Prostate gland (tissue), 2 donors: ENCODE measurements around the gene SUGCT. TPM values are rescaled to one million over a fixed set of nuclear protein-coding genes. Genes with fewer than 3 reads are reported as not detected.

ENCODE experiments used
- DNase-seq: peaks from one replicate; pipeline ENCODE4 v3.0.0-alpha.2; 2019; ENCODE audit warnings: low spot score
- H3K27ac ChIP-seq, 2 donors: fragments of 200-600 bp; sonication (generic); 2 replicates each; pipeline ENCODE4 v1.5.1; 2017 to 2019
- H3K27me3 ChIP-seq: fragments of 200-600 bp; sonication (generic); replicated peaks from 2 replicates; pipeline ENCODE4 v1.5.1; 2019; ENCODE audit not compliant: insufficient read depth
- H3K36me3 ChIP-seq, 2 donors: fragments of 200-600 bp; sonication (generic); 1 replicate in 1 of 2; 2 replicates in 1 of 2; pipeline versions ENCODE4 v1.5.1 to v1.8.1; 2017 to 2019
- H3K4me1 ChIP-seq: fragments of 200-600 bp; sonication (generic); replicated peaks from 2 replicates; pipeline ENCODE4 v1.5.1; 2019
- H3K4me3 ChIP-seq, 2 donors: fragments of 200-600 bp; sonication (generic); 2 replicates each; pipeline ENCODE4 v1.5.1; 2017 to 2019
- H3K9me3 ChIP-seq: fragments of 200-600 bp; sonication (generic); 2 replicates; pipeline ENCODE4 v1.5.1; 2017
- POLR2A ChIP-seq: fragments of 450-650 bp; IDR thresholded peaks from one replicate; pipeline ENCODE4 v1.6.1; 2016; ENCODE audit warnings: antibody characterized with exemption, mild to moderate bottlenecking
- POLR2AphosphoS5 ChIP-seq: sonication (generic); formaldehyde crosslinking; IDR thresholded peaks from one replicate; pipeline ENCODE4 v1.6.1; 2017; ENCODE audit warnings: antibody characterized with exemption
- WGBS: methylation state at CpG from one replicate; pipeline ENCODE4 v1.1.5; 2018; 5-methylcytosine and 5-hydroxymethylcytosine counted together
- intact Hi-C: fragments of 100-400 bp; cut with DNase I; formaldehyde crosslinking; loops from one replicate; pipeline ENCODE4 v1.14.2; 2022
- total RNA-seq, 2 donors: library from RNA; depleted of rRNA; stranded (reverse); fragments of >200 nt; gene quantifications; one replicate each; pipeline ENCODE4 v1.1.0, GENCODE V29; 2016
- TF ChIP-seq, protein P1 (sequence below), 4 experiments: fragments of 200-600 bp in 2 of 4; fragments of 450-650 bp in 2 of 4; sonication (generic) in 2 of 4; IDR thresholded peaks; 1 replicate in 3 of 4; 2 replicates in 1 of 4; pipeline ENCODE4 v1.5.1; 2016 to 2019; ENCODE audit warnings: antibody characterized with exemption in 4 of 4, mild to moderate bottlenecking in 2 of 4, moderate library complexity in 2 of 4

Gene SUGCT
- total RNA-seq, 2 donors from 2014 or later = 2.2 to 3.2 TPM

- no peak for DNase-seq
- Histone ChIP-seq H3K4me3 (no peak overlapping the region), H3K9me3 (no peaks in the 10 kb centered on the region), H3K36me3 (no peaks in the 10 kb centered on the region), H3K27me3 (no peaks in the 10 kb centered on the region), H3K27ac (no peak overlapping the region), H3K4me1 (no peaks in the 10 kb centered on the region)
- intact Hi-C loops = no loop called here
- TF ChIP-seq POLR2A (no peak), POLR2AphosphoS5 (no peak)
- TF ChIP-seq, protein P1, sequence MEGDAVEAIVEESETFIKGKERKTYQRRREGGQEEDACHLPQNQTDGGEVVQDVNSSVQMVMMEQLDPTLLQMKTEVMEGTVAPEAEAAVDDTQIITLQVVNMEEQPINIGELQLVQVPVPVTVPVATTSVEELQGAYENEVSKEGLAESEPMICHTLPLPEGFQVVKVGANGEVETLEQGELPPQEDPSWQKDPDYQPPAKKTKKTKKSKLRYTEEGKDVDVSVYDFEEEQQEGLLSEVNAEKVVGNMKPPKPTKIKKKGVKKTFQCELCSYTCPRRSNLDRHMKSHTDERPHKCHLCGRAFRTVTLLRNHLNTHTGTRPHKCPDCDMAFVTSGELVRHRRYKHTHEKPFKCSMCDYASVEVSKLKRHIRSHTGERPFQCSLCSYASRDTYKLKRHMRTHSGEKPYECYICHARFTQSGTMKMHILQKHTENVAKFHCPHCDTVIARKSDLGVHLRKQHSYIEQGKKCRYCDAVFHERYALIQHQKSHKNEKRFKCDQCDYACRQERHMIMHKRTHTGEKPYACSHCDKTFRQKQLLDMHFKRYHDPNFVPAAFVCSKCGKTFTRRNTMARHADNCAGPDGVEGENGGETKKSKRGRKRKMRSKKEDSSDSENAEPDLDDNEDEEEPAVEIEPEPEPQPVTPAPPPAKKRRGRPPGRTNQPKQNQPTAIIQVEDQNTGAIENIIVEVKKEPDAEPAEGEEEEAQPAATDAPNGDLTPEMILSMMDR (IDR thresholded peaks at IDR 0.05) = no peak
- WGBS = 90% methylated on average over 5 of the region's 5 CpGs
Observed at GRCh38 chr7:40629891-40630290, 495.1 kb downstream of the SUGCT start.

- 93% methylated on average over 8 of the region's 8 CpGs for WGBS
- Histone ChIP-seq H3K4me3 (no peak overlapping the region), H3K27ac (no peak overlapping the region), H3K27me3 (no peaks in the 10 kb centered on the region), H3K9me3 (no peaks in the 10 kb centered on the region), H3K36me3 (no peaks in the 10 kb centered on the region), H3K4me1 (no peaks in the 10 kb centered on the region)
- intact Hi-C loops = no loop called here
- TF ChIP-seq, protein P1 (IDR thresholded peaks at IDR 0.05) = no peak
- TF ChIP-seq POLR2A (no peak), POLR2AphosphoS5 (no peak)
- DNase-seq = no peak
Observed at GRCh38 chr7:40634118-40634517, 499.3 kb downstream of the SUGCT start.

GRCh38 chr7:40638545-40639320 lies 503.9 kb downstream of the SUGCT start:
- intact Hi-C loops = no loop called here
- Histone ChIP-seq H3K36me3 (no peaks in the 10 kb centered on the region), H3K4me3 (no peak overlapping the region), H3K4me1 (no peaks in the 10 kb centered on the region), H3K27ac (no peak overlapping the region), H3K9me3 (no peaks in the 10 kb centered on the region), H3K27me3 (no peaks in the 10 kb centered on the region)
- TF ChIP-seq POLR2AphosphoS5 = no peak
- TF ChIP-seq POLR2A = no peak
- 91% methylated on average over 7 of the region's 7 CpGs for WGBS
- DNase-seq = no peak

DNA sequence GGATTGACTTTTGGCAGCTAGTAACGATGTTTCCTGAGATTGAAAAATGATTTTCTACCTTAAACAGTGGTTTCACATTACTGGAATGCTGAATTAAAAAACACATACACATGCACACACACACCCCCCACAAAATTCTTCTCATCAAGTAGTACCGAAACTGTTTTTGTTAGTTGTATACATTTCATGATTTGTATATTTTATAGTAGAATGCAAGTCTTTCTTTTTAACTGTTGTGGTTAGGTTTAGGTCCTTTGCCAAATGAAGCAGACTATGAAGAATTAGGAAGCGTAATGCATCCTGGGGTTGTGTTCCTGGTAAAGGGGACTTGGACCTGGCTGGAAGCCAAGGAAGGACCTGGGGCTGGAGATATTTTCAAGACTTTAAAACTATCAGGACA lies 505.8 kb downstream of the SUGCT start:
- WGBS = 30% methylated on average over 3 of the region's 3 CpGs
- H3K36me3 ChIP-seq = no peaks in the 10 kb centered on the region
- no peak for DNase-seq
- intact Hi-C loops = no loop called here
- H3K9me3 ChIP-seq = no peaks in the 10 kb centered on the region
- no peak overlapping the region for H3K27ac ChIP-seq
- no peaks in the 10 kb centered on the region for H3K4me1 ChIP-seq
- H3K4me3 ChIP-seq = no peak overlapping the region
- no peaks in the 10 kb centered on the region for H3K27me3 ChIP-seq
- no peak for TF ChIP-seq POLR2A
- no peak for TF ChIP-seq POLR2AphosphoS5
- TF ChIP-seq, protein P1 (IDR thresholded peaks at IDR 0.05) = no peak

DNA sequence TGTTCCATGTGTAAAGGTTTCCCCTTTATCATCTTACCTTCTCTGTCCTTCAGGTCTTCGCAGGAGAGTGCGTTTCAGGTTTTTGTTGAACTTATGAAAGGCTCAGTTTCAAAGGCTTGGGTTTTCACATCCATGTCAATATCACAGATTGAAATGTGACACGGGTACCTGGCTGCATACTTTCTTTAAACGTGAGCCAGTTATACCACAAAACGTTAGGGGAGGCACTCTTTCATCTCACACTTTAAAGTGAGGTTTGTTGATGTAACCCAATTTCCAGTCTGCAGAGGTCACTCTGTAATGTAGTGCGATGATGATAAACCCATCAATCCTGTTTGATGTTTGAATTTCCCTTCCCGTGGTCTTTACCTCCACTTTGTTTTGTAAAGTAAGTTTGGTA lies 506.9 kb downstream of the SUGCT start:
- H3K27me3 ChIP-seq = no peaks in the 10 kb centered on the region
- no peaks in the 10 kb centered on the region for H3K4me1 ChIP-seq
- intact Hi-C loops = no loop called here
- no peaks in the 10 kb centered on the region for H3K36me3 ChIP-seq
- TF ChIP-seq POLR2A = no peak
- TF ChIP-seq POLR2AphosphoS5 = no peak
- TF ChIP-seq, protein P1 (IDR thresholded peaks at IDR 0.05) = no peak
- H3K9me3 ChIP-seq = no peaks in the 10 kb centered on the region
- H3K4me3 ChIP-seq = no peak overlapping the region
- 41% methylated on average over 7 of the region's 7 CpGs for WGBS
- no peak for DNase-seq
- no peak overlapping the region for H3K27ac ChIP-seq
